Neutrophil (primary cell): ENCODE data around the gene LIX1.

ENCODE experiments used
- H3K27ac ChIP-seq: fragments of 200-600 bp; sonication (generic); 2 replicates; pipeline ENCODE4 v1.5.1; 2016; ENCODE audit warnings: mild to moderate bottlenecking, moderate library complexity
- H3K27me3 ChIP-seq: fragments of 200-600 bp; sonication (generic); 2 replicates; pipeline ENCODE4 v1.6.0; 2016; ENCODE audit warnings: mild to moderate bottlenecking
- H3K36me3 ChIP-seq: fragments of 200-600 bp; sonication (generic); 2 replicates; pipeline ENCODE4 v1.5.1; 2017
- H3K4me1 ChIP-seq, 2 experiments: fragments of 200-600 bp in 1 of 2; sonication (generic) in 1 of 2; 1 replicate in 1 of 2; 2 replicates in 1 of 2; pipeline versions ENCODE4 v1.5.1 to v1.6.1; 2013 to 2016; ENCODE audit warnings: low read depth in 1 of 2, low read length in 1 of 2, mild to moderate bottlenecking in 1 of 2, moderate library complexity in 1 of 2; ENCODE audit not compliant: control insufficient read depth in 1 of 2, insufficient read depth in 1 of 2
- H3K4me3 ChIP-seq, 2 experiments: fragments of 200-600 bp in 1 of 2; sonication (generic) in 1 of 2; 1 replicate in 1 of 2; 2 replicates in 1 of 2; pipeline ENCODE4 v1.5.1; 2013 to 2016; ENCODE audit warnings: low read depth in 1 of 2, low read length in 1 of 2, mild to moderate bottlenecking in 1 of 2, moderate library complexity in 1 of 2
- H3K9me3 ChIP-seq: fragments of 200-600 bp; sonication (generic); 2 replicates; pipeline ENCODE4 v1.5.1; 2016
- CTCF ChIP-seq: fragments of 200-600 bp; sonication (generic); IDR thresholded peaks from 2 replicates; pipeline ENCODE4 v1.5.1; 2016; ENCODE audit warnings: antibody characterized with exemption

Gene LIX1

GRCh38 chr5:97151370-97151769, 9.0 kb upstream of the LIX1 start:
- no peaks in the 10 kb centered on the region for H3K4me1 ChIP-seq
- no peaks in the 10 kb centered on the region for H3K36me3 ChIP-seq
- TF ChIP-seq CTCF, result no peak
- H3K27ac ChIP-seq, result no peak overlapping the region
- H3K4me3 ChIP-seq, result no peak overlapping the region
- H3K27me3 ChIP-seq, result no peaks in the 10 kb centered on the region
- no peaks in the 10 kb centered on the region for H3K9me3 ChIP-seq

DNA sequence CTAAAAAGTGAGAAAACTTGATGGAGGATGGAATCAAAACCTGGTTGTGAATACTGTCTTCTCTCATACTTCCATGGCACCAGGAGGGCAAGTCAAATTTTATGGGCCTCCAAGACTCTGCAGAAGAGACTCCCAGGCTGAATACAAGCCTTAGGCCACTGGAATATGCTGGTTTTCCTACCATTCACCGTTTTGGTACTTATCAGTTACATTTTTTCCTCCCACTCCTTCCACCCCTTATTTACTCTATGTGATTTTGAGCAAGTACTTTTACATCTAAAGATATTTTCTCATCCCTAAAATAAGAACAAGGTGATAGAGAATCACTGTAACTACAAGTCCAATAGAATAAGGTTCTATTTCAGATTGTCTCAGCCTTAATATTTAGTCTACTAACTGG, 8.0 kb upstream of the LIX1 start:
- Histone ChIP-seq H3K4me3 (no peak overlapping the region), H3K4me1 (no peaks in the 10 kb centered on the region)

DNA sequence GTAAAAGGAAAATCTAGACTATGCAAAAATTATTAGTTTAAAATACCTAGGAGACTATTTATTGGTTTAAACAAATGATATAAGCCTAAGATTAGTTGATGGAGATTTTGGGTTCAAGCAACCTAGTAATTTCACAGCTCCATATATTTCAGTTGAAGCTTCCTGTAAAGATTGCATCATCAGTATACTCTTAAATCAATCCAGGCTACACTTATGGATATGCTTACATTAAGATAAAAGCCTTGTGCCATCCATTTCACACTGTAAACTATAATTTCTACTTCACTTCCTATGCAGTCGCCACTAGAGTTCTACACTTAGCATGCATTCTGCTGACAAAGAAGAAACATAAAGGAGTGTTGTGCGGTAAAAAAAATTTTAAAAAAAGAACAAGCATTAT, 7.3 kb upstream of the LIX1 start:
- Histone ChIP-seq H3K4me3 (no peak overlapping the region), H3K4me1 (no peaks in the 10 kb centered on the region), H3K9me3 (no peaks in the 10 kb centered on the region), H3K36me3 (no peaks in the 10 kb centered on the region), H3K27me3 (no peaks in the 10 kb centered on the region), H3K27ac (no peak overlapping the region)
- no peak for TF ChIP-seq CTCF

More for the DNA sequence above, 8.0 kb upstream of the LIX1 start:
- Histone ChIP-seq H3K27ac (no peak overlapping the region), H3K36me3 (no peaks in the 10 kb centered on the region), H3K9me3 (no peaks in the 10 kb centered on the region), H3K27me3 (no peaks in the 10 kb centered on the region)
- TF ChIP-seq CTCF, result no peak

DNA sequence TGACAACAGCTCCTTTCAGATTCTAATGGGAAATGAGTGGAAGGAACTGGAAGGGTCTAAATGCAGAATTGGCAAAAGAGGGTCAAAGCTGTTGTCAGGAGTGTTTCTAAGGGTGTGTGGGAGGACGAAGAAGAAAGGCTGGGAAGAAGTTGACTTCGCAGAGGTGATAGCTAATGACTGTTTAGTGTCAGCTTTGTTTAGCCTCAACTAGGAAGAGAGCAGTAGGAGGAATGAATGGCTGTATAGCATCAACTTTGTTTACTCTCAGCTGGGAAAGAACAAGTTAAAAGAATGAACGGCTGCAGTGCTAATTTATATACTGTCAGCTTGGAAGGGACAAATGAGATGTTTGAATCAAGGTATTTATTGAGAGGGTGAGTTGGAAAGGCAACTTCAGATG, 5.9 kb upstream of the LIX1 start:
- no peaks in the 10 kb centered on the region for H3K27me3 ChIP-seq
- no peaks in the 10 kb centered on the region for H3K36me3 ChIP-seq
- H3K4me1 ChIP-seq, result no peaks in the 10 kb centered on the region
- TF ChIP-seq CTCF, result no peak
- H3K9me3 ChIP-seq, result no peaks in the 10 kb centered on the region
- no peak overlapping the region for H3K27ac ChIP-seq
- H3K4me3 ChIP-seq, result no peak overlapping the region

DNA sequence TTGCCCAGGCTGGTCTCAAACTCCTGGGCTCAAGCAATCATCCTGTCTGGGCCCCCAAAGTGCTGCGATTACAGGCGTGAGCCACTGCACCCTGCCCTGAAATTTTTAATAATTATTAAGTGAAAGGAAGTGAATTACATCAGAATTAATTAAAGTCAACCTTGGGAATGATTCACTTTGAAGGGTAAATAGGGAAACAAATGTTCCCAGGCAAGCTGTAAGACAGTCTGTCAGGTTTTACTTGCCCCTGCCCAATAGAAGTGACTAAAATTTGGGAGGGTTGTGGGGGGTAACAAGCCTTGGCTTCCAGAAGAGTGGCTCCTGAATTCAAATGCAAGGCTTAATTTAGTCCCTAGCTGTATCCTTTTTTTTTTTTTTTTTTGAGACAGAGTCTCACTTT, 1.3 kb upstream of the LIX1 start:
- Histone ChIP-seq H3K9me3 (no peaks in the 10 kb centered on the region), H3K4me1 (no peaks in the 10 kb centered on the region), H3K36me3 (no peaks in the 10 kb centered on the region), H3K27me3 (no peaks in the 10 kb centered on the region), H3K27ac (no peak overlapping the region), H3K4me3 (no peak overlapping the region)
- no peak for TF ChIP-seq CTCF

- H3K4me3 ChIP-seq, result no peak overlapping the region
- H3K27ac ChIP-seq, result no peak overlapping the region
- TF ChIP-seq CTCF, result no peak
- H3K9me3 ChIP-seq, result no peaks in the 10 kb centered on the region
- H3K4me1 ChIP-seq, result no peaks in the 10 kb centered on the region
- no peaks in the 10 kb centered on the region for H3K36me3 ChIP-seq
- no peaks in the 10 kb centered on the region for H3K27me3 ChIP-seq
Measured at GRCh38 chr5:97141539-97141938, 872 bp downstream of the LIX1 start.
